ENCODE data around the gene CRTAC1. TPM values are rescaled to one million over a fixed set of nuclear protein-coding genes. Genes with fewer than 3 reads are reported as not detected.

CRTAC1 gene
- polyA plus RNA-seq, 1 donor (not counting 4 experiments of a cell fraction or from before 2014, with no cell fraction given) = not detected

GRCh38 chr10:97920865-97921264 lies 109.6 kb downstream of the CRTAC1 start:
- H3K27ac ChIP-seq (ENCODE audit: control insufficient read depth, insufficient read depth, low read length) = no peak overlapping the region
- no peaks in the 10 kb centered on the region for H3K4me1 ChIP-seq (ENCODE audit: control insufficient read depth, extremely low read depth, insufficient read depth, low read length)
- H3K9ac ChIP-seq (ENCODE audit: control insufficient read depth, extremely low read depth, insufficient read depth, low read length) = no peak overlapping the region
- peaks cover 24% of the 10 kb centered on the region for H3K27me3 ChIP-seq (ENCODE audit: control insufficient read depth, extremely low read depth, insufficient read depth, low read length)
- FAIRE-seq (no peak), DNase-seq (ENCODE audit: low read depth, low spot score) (no peak)
- no peak overlapping the region for H3K4me3 ChIP-seq (ENCODE audit: control insufficient read depth in 2 of 3, extremely low read depth in 1 of 3, insufficient read depth in 2 of 3, low read depth in 1 of 3, low read length in 3 of 3)
- no peaks in the 10 kb centered on the region for H3K79me2 ChIP-seq (ENCODE audit: control insufficient read depth, insufficient read depth, low read length)
- no peak overlapping the region for H3K4me2 ChIP-seq (ENCODE audit: control insufficient read depth, extremely low read depth, insufficient read depth, low read depth, low read length)
- no peaks in the 10 kb centered on the region for H3K36me3 ChIP-seq (ENCODE audit: control insufficient read depth in 2 of 2, extremely low read depth in 1 of 2, insufficient read depth in 2 of 2, low read length in 2 of 2)
- H3K9me3 ChIP-seq (ENCODE audit: control insufficient read depth, low read depth, low read length) = no peaks in the 10 kb centered on the region
- no peak overlapping the region for H2AFZ ChIP-seq (ENCODE audit: control insufficient read depth, low read length)
- dilution Hi-C loops (cut with MboI; ENCODE audit: extremely low pct_ligation_motif_present, low sequenced_read_pairs) = no loop called here
- no peaks in the 10 kb centered on the region for H4K20me1 ChIP-seq (ENCODE audit: control insufficient read depth, extremely low read depth, insufficient read depth, low read length)
- no peaks in the 10 kb centered on the region for H3K9me1 ChIP-seq (ENCODE audit: control insufficient read depth, extremely low read depth, insufficient read depth, low read length)
- TF ChIP-seq EZH2 (IDR thresholded peaks at IDR 0.05; ENCODE audit: low read length) (no peak), CTCF (optimal IDR thresholded peaks at IDR 0.05 in 1 of 3, IDR thresholded peaks at IDR 0.05 in 1 of 3, conservative IDR thresholded peaks at IDR 0.05 in 1 of 3; ENCODE audit: extremely low read depth in 1 of 3, insufficient read depth in 2 of 3, low read length in 3 of 3) (no peak)

GRCh38 chr10:97919012-97919411 lies 111.4 kb downstream of the CRTAC1 start:
- H3K4me2 ChIP-seq (ENCODE audit: control insufficient read depth, extremely low read depth, insufficient read depth, low read depth, low read length) = no peak overlapping the region
- H4K20me1 ChIP-seq (ENCODE audit: control insufficient read depth, extremely low read depth, insufficient read depth, low read length) = no peaks in the 10 kb centered on the region
- dilution Hi-C loops (cut with MboI; ENCODE audit: extremely low pct_ligation_motif_present, low sequenced_read_pairs) = no loop called here
- peaks cover 35% of the 10 kb centered on the region for H3K27me3 ChIP-seq (ENCODE audit: control insufficient read depth, extremely low read depth, insufficient read depth, low read length)
- no peaks in the 10 kb centered on the region for H3K79me2 ChIP-seq (ENCODE audit: control insufficient read depth, insufficient read depth, low read length)
- H3K4me1 ChIP-seq (ENCODE audit: control insufficient read depth, extremely low read depth, insufficient read depth, low read length) = no peaks in the 10 kb centered on the region
- no peak overlapping the region for H3K27ac ChIP-seq (ENCODE audit: control insufficient read depth, insufficient read depth, low read length)
- no peak overlapping the region for H3K9ac ChIP-seq (ENCODE audit: control insufficient read depth, extremely low read depth, insufficient read depth, low read length)
- no peak for FAIRE-seq
- no peak overlapping the region for H2AFZ ChIP-seq (ENCODE audit: control insufficient read depth, low read length)
- H3K9me3 ChIP-seq (ENCODE audit: control insufficient read depth, low read depth, low read length) = no peaks in the 10 kb centered on the region
- TF ChIP-seq EZH2 (IDR thresholded peaks at IDR 0.05; ENCODE audit: low read length) (no peak), CTCF (optimal IDR thresholded peaks at IDR 0.05 in 1 of 3, IDR thresholded peaks at IDR 0.05 in 1 of 3, conservative IDR thresholded peaks at IDR 0.05 in 1 of 3; ENCODE audit: extremely low read depth in 1 of 3, insufficient read depth in 2 of 3, low read length in 3 of 3) (no peak)
- no peaks in the 10 kb centered on the region for H3K36me3 ChIP-seq (ENCODE audit: control insufficient read depth in 2 of 2, extremely low read depth in 1 of 2, insufficient read depth in 2 of 2, low read length in 2 of 2)
- no peak for DNase-seq (ENCODE audit: low read depth, low spot score)
- H3K4me3 ChIP-seq (ENCODE audit: control insufficient read depth in 2 of 3, extremely low read depth in 1 of 3, insufficient read depth in 2 of 3, low read depth in 1 of 3, low read length in 3 of 3) = no peak overlapping the region
- no peaks in the 10 kb centered on the region for H3K9me1 ChIP-seq (ENCODE audit: control insufficient read depth, extremely low read depth, insufficient read depth, low read length)

All from keratinocyte (primary cell).